ENCODE results near the gene SMAD3.
A peak's percentile ranks its signal among the peaks of the same experiment; 100 is the strongest.

Gene SMAD3

GRCh38 chr15:67101911-67102598 is 36.7 kb downstream of the SMAD3 start:
- H3K9me3 ChIP-seq = no peaks in the 10 kb centered on the region
- peaks cover 100% of the 10 kb centered on the region for H3K4me1 ChIP-seq
- peaks cover 99% of the 10 kb centered on the region for H4K20me1 ChIP-seq
- no peak overlapping the region for H3K4me3 ChIP-seq
- peak overlapping the region; percentile 71 for H3K27ac ChIP-seq
- peaks cover 16% of the 10 kb centered on the region; the same call in 1 of the 2 replicates for H3K36me3 ChIP-seq
- TF ChIP-seq Cebpa-rat (IDR thresholded peaks at IDR 0.05) = no peak
- peak overlapping the region; percentile 28; the same call in 1 of the 2 replicates for H3K9ac ChIP-seq
- H3K27me3 ChIP-seq = no peaks in the 10 kb centered on the region
- H3K4me2 ChIP-seq = peak overlapping the region; percentile 89

DNA sequence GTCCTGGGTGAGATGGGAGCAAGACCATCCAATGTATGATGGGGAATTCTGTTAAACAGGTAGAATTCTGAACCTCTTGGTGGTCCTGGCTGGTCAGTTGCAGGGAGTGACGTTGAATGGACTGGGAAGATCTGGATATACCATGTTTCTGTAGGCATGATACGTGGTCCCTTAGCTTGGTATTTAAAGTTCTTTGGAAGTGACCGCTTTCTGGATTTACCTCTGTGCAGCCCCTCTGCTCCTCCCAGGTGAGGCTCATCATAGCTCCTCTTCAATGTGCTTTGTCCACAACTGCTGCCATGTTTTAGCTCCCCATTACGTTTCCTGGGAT is 37.2 kb downstream of the SMAD3 start:
- H3K9ac ChIP-seq = 0 out of 2 replicates have a peak overlapping the region, but pooled peaks have one; percentile 70
- peak overlapping the region; percentile 71; the same call in 1 of the 2 replicates for H3K27ac ChIP-seq
- no peak for TF ChIP-seq Cebpa-rat (IDR thresholded peaks at IDR 0.05)
- H3K27me3 ChIP-seq = no peaks in the 10 kb centered on the region
- H3K4me2 ChIP-seq = peak overlapping the region; percentile 89
- peaks cover 99% of the 10 kb centered on the region for H4K20me1 ChIP-seq
- peaks cover 100% of the 10 kb centered on the region for H3K4me1 ChIP-seq
- no peak overlapping the region for H3K4me3 ChIP-seq
- peaks cover 11% of the 10 kb centered on the region; the same call in 1 of the 2 replicates for H3K36me3 ChIP-seq
- no peaks in the 10 kb centered on the region for H3K9me3 ChIP-seq

DNA sequence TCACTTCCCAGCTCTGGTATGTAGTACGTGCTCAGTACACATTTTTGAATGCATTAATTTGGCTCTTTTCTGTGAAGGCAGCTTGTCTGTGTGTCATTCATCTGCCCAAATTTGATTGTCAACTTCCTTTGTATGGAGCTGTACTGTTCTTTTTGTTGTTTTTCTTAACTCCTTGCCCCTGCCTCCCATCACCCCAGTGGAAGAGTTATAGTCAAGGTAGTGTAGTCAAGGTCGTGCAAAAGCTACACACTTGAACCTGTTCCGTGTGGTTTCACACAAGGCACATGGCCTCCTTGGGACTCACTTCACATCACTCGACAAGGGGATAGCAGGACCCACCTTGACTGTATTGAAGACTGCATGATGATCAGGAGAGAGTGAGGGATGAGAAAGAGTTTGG is 37.6 kb downstream of the SMAD3 start:
- peak overlapping the region; percentile 32 for H3K4me3 ChIP-seq
- H3K36me3 ChIP-seq = peaks cover 10% of the 10 kb centered on the region; the same call in 1 of the 2 replicates
- peaks cover 100% of the 10 kb centered on the region for H3K4me1 ChIP-seq
- peak overlapping the region; percentile 70 for H3K9ac ChIP-seq
- H4K20me1 ChIP-seq = peaks cover 97% of the 10 kb centered on the region
- H3K27me3 ChIP-seq = no peaks in the 10 kb centered on the region
- no peak for TF ChIP-seq Cebpa-rat (IDR thresholded peaks at IDR 0.05)
- peak overlapping the region; percentile 71 for H3K27ac ChIP-seq
- H3K9me3 ChIP-seq = no peaks in the 10 kb centered on the region
- H3K4me2 ChIP-seq = peak overlapping the region; percentile 89

DNA sequence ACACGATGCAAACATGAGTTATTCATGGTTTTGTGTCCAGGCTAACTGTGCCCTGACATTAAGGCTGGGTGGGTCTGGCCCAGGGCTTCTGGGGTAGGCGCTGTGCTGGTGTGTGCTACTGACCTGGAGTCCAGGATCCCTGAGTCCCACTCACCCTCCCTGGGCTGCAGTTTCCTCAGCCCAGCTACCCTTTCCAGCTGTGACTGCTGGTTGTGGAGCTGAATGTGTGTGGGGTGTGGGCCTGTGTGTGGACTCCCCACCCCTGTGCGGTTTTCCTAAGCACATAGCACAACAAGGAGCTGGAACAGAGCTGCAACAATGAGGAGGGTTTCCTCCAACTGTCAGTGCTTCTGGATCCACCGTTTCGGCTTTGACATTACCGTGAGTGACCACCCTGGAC is 38.0 kb downstream of the SMAD3 start:
- Histone ChIP-seq H3K4me2 (peak overlapping the region; percentile 89), H3K4me3 (peak overlapping the region; percentile 32), H3K36me3 (peaks cover 10% of the 10 kb centered on the region; the same call in 1 of the 2 replicates), H3K4me1 (peaks cover 100% of the 10 kb centered on the region), H4K20me1 (peaks cover 98% of the 10 kb centered on the region), H3K27ac (peak overlapping the region; percentile 71), H3K9ac (peak overlapping the region; percentile 70), H3K27me3 (no peaks in the 10 kb centered on the region), H3K9me3 (no peaks in the 10 kb centered on the region)
- TF ChIP-seq Cebpa-rat (IDR thresholded peaks at IDR 0.05) = no peak

DNA sequence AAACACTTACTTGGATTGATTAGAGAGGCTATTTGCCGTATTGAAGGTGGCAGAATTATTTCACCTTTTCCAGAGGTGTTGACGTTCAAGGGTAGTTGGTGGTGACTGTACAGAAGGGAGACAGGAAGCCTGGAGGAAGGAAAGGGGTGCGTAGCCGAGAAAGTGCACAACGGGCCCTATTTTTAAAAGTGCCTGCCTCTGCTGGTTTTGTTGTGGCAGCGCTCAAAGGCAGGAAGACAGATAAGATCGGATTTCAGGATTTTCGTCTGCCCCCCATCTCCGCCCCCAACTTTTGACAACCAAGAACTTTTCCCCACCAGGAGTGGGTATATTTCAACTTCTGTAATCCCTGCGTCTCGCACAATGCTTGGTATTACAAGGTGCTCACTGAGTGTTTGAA is 38.5 kb downstream of the SMAD3 start:
- no peak for TF ChIP-seq Cebpa-rat (IDR thresholded peaks at IDR 0.05)
- Histone ChIP-seq H4K20me1 (peaks cover 98% of the 10 kb centered on the region), H3K4me1 (peaks cover 100% of the 10 kb centered on the region), H3K27me3 (no peaks in the 10 kb centered on the region), H3K36me3 (peaks cover 7% of the 10 kb centered on the region; the same call in 1 of the 2 replicates), H3K9ac (peak overlapping the region; percentile 70), H3K4me2 (peak overlapping the region; percentile 89), H3K4me3 (peak overlapping the region; percentile 32), H3K27ac (peak overlapping the region; percentile 71), H3K9me3 (no peaks in the 10 kb centered on the region)

DNA sequence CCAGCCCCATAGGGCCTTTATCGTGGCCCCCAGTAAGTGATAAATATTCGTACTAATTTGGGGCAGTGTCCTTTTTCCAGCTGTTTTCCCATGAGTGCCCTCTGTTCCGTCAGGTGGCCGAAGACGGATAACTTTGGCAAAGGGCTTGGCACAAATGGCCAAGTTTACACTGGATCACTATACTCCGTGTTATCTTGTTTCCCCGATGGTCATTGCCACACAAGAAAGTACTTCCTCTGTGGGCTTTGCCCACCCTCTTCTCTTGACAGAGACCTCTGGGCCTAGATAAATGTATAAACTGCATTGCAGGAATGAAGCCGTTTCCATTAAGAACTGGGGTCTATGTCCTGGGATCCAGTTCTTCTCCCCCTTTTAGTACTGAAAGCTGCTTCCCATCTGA is 39.1 kb downstream of the SMAD3 start:
- Histone ChIP-seq H4K20me1 (peaks cover 98% of the 10 kb centered on the region), H3K4me3 (peak overlapping the region; percentile 32), H3K27ac (peak overlapping the region; percentile 71), H3K36me3 (peaks cover under 1% of the 10 kb centered on the region; the same call in 1 of the 2 replicates), H3K27me3 (no peaks in the 10 kb centered on the region), H3K9me3 (no peaks in the 10 kb centered on the region), H3K4me1 (peaks cover 100% of the 10 kb centered on the region), H3K9ac (peak overlapping the region; percentile 70; the same call in 1 of the 2 replicates), H3K4me2 (peak overlapping the region; percentile 89)
- no peak for TF ChIP-seq Cebpa-rat (IDR thresholded peaks at IDR 0.05)

GRCh38 chr15:67105065-67105951 is 39.9 kb downstream of the SMAD3 start:
- peaks cover 100% of the 10 kb centered on the region for H3K4me1 ChIP-seq
- no peaks in the 10 kb centered on the region for H3K9me3 ChIP-seq
- H4K20me1 ChIP-seq = peaks cover 98% of the 10 kb centered on the region
- H3K4me3 ChIP-seq = no peak overlapping the region
- peak overlapping the region; percentile 89 for H3K4me2 ChIP-seq
- peak overlapping the region; percentile 18 for H3K9ac ChIP-seq
- H3K27me3 ChIP-seq = no peaks in the 10 kb centered on the region
- peak overlapping the region; percentile 71 for H3K27ac ChIP-seq
- no peaks in the 10 kb centered on the region for H3K36me3 ChIP-seq
- no peak for TF ChIP-seq Cebpa-rat (IDR thresholded peaks at IDR 0.05)

GRCh38 chr15:67105991-67106763 is 40.8 kb downstream of the SMAD3 start:
- Histone ChIP-seq H3K4me1 (peaks cover 100% of the 10 kb centered on the region), H3K27ac (peak overlapping the region; percentile 71), H3K9me3 (peaks cover 4% of the 10 kb centered on the region), H4K20me1 (peaks cover 98% of the 10 kb centered on the region), H3K4me3 (no peak overlapping the region), H3K4me2 (peak overlapping the region; percentile 89), H3K27me3 (no peaks in the 10 kb centered on the region), H3K36me3 (no peaks in the 10 kb centered on the region; the same call in 1 of the 2 replicates), H3K9ac (peak overlapping the region; percentile 18)
- TF ChIP-seq Cebpa-rat (IDR thresholded peaks at IDR 0.05) = no peak

GRCh38 chr15:67106764-67107013 is 41.3 kb downstream of the SMAD3 start:
- no peak for TF ChIP-seq Cebpa-rat (IDR thresholded peaks at IDR 0.05)
- peak overlapping the region; percentile 89 for H3K4me2 ChIP-seq
- H3K27me3 ChIP-seq = no peaks in the 10 kb centered on the region
- peaks cover 95% of the 10 kb centered on the region for H4K20me1 ChIP-seq
- H3K27ac ChIP-seq = peak overlapping the region; percentile 71
- H3K9ac ChIP-seq = peak overlapping the region; percentile 18
- H3K36me3 ChIP-seq = peaks cover 4% of the 10 kb centered on the region; the same call in 1 of the 2 replicates
- no peak overlapping the region for H3K4me3 ChIP-seq
- peaks cover 9% of the 10 kb centered on the region for H3K9me3 ChIP-seq
- peaks cover 96% of the 10 kb centered on the region for H3K4me1 ChIP-seq

Data from BLaER1 (cell line).